BLaER1 (cell line): ENCODE data around the gene PIEZO1.
"Not testable (repeated sequence)": the region's sequence is repeated elsewhere in the genome, so short reads cannot be mapped to it uniquely, and the experiment has no call there.

Source experiments
- H3K27ac ChIP-seq: shearing (Covaris generic); formaldehyde crosslinking; 2 replicates; pipeline ENCODE4 v1.8.1; 2022
- H3K27me3 ChIP-seq: shearing (Covaris generic); formaldehyde crosslinking; 2 replicates; pipeline ENCODE4 v1.8.1; 2022
- H3K36me3 ChIP-seq: shearing (Covaris generic); formaldehyde crosslinking; 2 replicates; pipeline ENCODE4 v1.8.1; 2022
- H3K4me1 ChIP-seq: shearing (Covaris generic); formaldehyde crosslinking; 2 replicates; pipeline ENCODE4 v1.8.1; 2022
- H3K4me2 ChIP-seq: shearing (Covaris generic); formaldehyde crosslinking; 2 replicates; pipeline ENCODE4 v1.8.1; 2022
- H3K4me3 ChIP-seq: shearing (Covaris generic); formaldehyde crosslinking; 2 replicates; pipeline ENCODE4 v1.8.1; 2022
- H3K9ac ChIP-seq: shearing (Covaris generic); formaldehyde crosslinking; 2 replicates; pipeline ENCODE4 v1.8.1; 2022
- H3K9me3 ChIP-seq: shearing (Covaris generic); formaldehyde crosslinking; 2 replicates; pipeline ENCODE4 v1.8.1; 2022
- H4K20me1 ChIP-seq: shearing (Covaris generic); formaldehyde crosslinking; 2 replicates; pipeline ENCODE4 v1.8.1; 2022
- Cebpa-rat ChIP-seq: shearing (Covaris generic); IDR thresholded peaks from 2 replicates; pipeline ENCODE4 v1.8.1; 2022

The PIEZO1 gene

DNA sequence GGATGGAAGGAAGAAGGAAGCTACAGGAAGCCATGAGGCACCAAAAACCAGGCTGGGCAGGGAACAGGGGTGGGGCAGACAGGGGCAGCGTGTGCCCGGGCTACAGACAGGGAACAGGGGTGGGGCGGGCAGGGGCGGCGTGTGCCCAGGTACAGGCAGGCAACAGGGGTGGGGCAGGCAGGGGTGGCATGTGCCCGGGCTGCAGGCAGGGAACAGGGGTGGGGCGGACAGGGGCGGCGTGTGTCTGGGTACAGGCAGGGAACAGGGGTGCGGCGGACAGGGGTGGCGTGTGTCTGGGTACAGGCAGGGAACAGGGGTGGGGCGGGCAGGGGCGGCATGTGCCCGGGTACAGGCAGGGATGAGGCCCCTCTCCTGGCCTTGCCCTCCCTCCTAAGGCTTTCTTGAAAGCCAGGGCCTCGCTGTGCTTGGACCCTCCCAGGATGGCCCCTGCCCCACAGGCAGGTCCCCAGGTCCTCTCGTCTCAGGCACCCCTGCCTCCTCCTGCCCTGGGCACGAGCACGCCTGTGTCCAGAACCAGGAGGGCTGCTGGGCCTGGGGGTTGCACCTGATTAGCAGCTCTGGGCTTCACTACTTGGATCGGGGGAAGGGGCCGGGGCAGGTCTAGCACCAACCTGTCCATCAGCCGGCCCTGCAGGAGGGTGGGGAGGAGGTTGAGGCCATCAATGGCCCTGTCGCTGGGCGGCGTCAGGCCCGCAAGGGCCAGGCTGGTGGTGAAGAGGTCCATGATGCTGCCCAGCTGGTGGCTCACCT is 41.2 kb upstream of the PIEZO1 start:
- Histone ChIP-seq H3K27ac (no peak overlapping the region), H3K4me2 (no peak overlapping the region), H3K27me3 (no peaks in the 10 kb centered on the region), H3K9me3 (no peaks in the 10 kb centered on the region), H3K9ac (no peak overlapping the region), H4K20me1 (peaks cover 6% of the 10 kb centered on the region), H3K36me3 (peaks cover 85% of the 10 kb centered on the region), H3K4me3 (no peak overlapping the region), H3K4me1 (peaks cover 8% of the 10 kb centered on the region)
- TF ChIP-seq Cebpa-rat = no peak

DNA sequence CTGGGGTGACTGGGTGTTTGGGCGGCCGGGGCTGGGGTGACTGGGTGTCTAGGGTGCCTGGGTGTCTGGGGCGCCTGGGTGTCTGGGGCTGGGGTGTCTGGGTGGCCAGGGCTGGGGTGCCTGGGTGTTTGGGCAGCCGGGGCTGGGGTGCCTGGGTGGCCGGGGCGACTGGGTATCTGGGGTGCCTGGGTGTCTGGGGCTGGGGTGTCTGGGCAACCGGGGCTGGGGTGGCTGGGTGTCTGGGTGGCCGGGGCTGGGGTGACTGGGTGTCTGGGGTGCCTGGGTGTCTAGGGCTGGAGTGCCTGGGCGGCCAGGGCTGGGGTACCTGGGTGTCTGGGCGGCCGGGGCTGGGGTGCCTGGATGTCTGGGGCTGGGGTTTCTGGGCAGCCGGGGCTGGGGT is 40.1 kb upstream of the PIEZO1 start:
- Histone ChIP-seq H3K4me1 (peaks cover 19% of the 10 kb centered on the region), H3K27me3 (no peaks in the 10 kb centered on the region), H3K9me3 (no peaks in the 10 kb centered on the region), H3K4me3 (no peak overlapping the region), H4K20me1 (peaks cover 8% of the 10 kb centered on the region), H3K36me3 (peaks cover 88% of the 10 kb centered on the region), H3K9ac (no peak overlapping the region), H3K27ac (no peak overlapping the region), H3K4me2 (no peak overlapping the region)
- no peak for TF ChIP-seq Cebpa-rat

DNA sequence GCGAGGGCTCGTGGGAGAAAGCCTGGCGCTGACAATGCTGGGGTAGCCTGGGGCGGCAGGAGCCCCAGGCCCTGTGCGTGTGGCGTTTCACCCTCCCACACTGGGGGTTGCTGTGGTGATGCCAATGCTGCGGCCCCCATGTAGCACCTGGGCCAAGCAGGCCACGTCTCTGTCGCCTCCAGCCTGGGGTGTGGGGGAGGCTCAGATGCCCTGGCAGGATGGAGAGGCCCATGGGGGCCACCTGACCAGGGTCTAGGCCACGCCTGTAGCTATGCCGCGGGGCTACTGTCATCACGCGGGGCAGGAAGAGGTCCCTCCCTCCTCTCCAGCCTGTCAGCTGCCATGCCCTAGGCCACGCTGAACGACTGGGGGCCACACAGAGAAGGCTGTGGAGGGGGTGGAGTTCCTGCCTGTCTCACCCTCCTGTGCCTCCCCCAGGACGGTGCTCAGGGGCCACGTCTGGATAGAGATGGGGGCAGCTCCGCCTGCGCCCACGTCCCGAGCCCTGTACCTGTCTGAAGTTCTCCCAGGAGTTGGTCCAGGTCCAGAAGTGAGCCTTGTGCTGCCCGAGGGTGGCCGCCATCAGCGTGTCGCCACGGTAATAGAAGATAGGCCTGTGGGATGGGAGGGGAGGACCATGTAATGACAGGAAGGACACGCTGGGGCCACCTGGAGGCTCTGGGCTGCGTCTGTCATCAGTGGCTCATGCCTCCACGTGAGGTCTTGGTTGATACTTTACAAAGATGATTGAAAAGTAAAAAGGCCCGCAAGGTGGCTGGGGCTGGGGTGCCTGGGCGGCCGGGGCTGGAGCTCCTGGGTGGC is 39.4 kb upstream of the PIEZO1 start:
- H3K4me1 ChIP-seq = peaks cover 19% of the 10 kb centered on the region
- H3K9me3 ChIP-seq = no peaks in the 10 kb centered on the region
- H3K4me2 ChIP-seq = no peak overlapping the region
- TF ChIP-seq Cebpa-rat = no peak
- H3K4me3 ChIP-seq = no peak overlapping the region
- H3K9ac ChIP-seq = no peak overlapping the region
- no peak overlapping the region for H3K27ac ChIP-seq
- H4K20me1 ChIP-seq = peaks cover 8% of the 10 kb centered on the region
- H3K36me3 ChIP-seq = peaks cover 87% of the 10 kb centered on the region
- no peaks in the 10 kb centered on the region for H3K27me3 ChIP-seq

DNA sequence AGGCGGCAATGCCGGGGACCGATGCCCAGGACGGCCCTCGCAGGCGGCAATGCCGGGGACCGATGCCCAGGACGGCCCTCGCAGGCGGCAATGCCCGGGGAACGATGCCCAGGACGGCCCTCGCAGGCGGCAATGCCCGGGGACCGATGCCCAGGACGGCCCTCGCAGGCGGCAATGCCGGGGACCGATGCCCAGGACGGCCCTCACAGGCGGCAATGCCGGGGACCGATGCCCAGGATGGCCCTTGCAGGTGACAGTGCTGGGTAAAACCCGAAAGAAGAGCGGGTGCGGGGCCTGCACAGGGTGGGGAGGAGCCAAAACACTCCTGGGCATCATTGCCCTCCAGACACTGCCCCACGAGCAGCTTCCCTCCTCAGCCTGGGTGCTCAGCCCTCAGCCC is 38.6 kb upstream of the PIEZO1 start:
- H3K27me3 ChIP-seq, H3K4me3 ChIP-seq, H3K27ac ChIP-seq, H3K4me2 ChIP-seq, H4K20me1 ChIP-seq, H3K9me3 ChIP-seq, H3K9ac ChIP-seq: not testable (repeated sequence)
- Histone ChIP-seq H3K4me1 (peaks cover 19% of the 10 kb centered on the region), H3K36me3 (peaks cover 80% of the 10 kb centered on the region)

DNA sequence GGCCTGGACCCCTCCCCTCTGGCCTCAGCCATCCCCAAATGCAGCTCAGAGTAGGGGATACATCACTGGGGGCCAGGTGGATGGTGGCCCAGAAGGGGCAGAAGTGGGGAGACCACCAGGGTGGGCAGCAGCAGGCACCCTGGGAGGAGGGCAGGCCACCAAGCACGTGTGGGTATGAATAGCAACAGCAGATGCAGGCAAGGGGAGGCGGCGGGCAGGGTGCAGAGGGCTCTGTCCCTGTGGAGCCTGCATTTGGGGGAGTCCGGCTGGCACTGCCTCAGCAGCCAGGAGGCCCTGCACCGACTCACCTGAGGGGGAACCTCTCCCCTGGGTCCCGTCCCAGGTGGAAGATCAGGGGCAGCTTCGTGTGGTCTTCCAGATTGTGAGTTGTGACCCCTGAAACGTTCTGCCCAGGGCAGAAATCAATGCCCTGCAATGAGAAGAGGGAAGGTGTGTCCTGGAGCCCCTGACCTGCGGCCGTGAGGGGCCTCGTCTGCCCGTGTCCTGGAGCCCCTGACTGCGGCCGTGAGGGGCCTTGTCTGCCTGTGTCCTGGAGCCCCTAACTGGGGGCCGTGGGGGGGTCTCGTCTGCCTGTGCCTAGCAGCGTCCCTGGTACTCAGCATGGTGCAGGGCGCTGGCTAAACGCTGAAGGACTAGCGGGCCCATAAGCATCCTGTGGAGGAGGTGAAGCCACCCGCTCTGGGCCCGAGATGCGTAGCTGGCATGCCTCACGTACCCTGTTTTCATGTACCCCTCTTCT is 37.4 kb upstream of the PIEZO1 start:
- peaks cover 19% of the 10 kb centered on the region for H3K4me1 ChIP-seq
- H3K4me2 ChIP-seq = no peak overlapping the region
- H3K27ac ChIP-seq = no peak overlapping the region
- H3K4me3 ChIP-seq = no peak overlapping the region
- H3K9me3 ChIP-seq = no peaks in the 10 kb centered on the region
- H3K36me3 ChIP-seq = peaks cover 79% of the 10 kb centered on the region
- H3K9ac ChIP-seq = no peak overlapping the region
- H3K27me3 ChIP-seq = no peaks in the 10 kb centered on the region
- H4K20me1 ChIP-seq = peaks cover 8% of the 10 kb centered on the region; the same call in 1 of the 2 replicates
- no peak for TF ChIP-seq Cebpa-rat

DNA sequence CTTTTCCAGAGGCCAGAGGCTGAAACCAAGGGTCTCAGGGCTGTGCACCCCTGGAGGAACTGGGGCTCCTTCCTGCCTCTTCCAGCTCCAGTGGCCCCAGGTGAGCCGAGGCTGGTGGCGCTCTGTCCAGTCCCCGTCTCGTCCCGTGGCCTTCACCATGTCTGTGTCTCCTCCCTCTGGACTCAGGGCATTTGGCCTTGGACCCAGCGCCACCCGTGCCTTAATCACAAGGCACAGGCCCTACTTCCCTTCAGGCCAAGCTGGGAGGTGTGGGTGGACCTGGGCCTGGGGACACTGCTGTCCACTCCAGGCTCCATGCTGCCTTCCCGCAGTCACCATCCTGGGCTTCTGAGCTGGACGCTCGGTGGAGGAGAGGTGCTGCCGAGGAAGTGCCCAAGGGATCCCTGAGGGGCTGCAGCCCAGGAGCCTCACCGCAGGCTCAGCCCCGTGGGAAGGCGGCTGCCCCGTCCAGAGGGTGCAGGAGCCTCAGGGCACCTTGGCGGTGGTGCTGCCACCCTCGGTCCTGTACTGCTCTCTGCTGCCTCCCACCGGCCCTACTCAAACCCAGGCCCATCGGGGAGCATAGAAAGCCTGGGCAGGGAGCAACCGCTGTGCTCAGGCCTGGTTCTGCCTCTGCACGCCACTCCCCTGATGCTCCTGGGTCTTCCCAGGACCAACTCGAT is 36.3 kb upstream of the PIEZO1 start:
- no peak overlapping the region for H3K27ac ChIP-seq
- no peak for TF ChIP-seq Cebpa-rat
- no peak overlapping the region for H3K9ac ChIP-seq
- H3K27me3 ChIP-seq = no peaks in the 10 kb centered on the region
- no peak overlapping the region for H3K4me3 ChIP-seq
- H3K36me3 ChIP-seq = peaks cover 71% of the 10 kb centered on the region
- H3K4me2 ChIP-seq = peak overlapping the region; percentile 5; the same call in 1 of the 2 replicates
- peaks cover 8% of the 10 kb centered on the region; the same call in 1 of the 2 replicates for H4K20me1 ChIP-seq
- H3K4me1 ChIP-seq = peaks cover 23% of the 10 kb centered on the region
- no peaks in the 10 kb centered on the region for H3K9me3 ChIP-seq

DNA sequence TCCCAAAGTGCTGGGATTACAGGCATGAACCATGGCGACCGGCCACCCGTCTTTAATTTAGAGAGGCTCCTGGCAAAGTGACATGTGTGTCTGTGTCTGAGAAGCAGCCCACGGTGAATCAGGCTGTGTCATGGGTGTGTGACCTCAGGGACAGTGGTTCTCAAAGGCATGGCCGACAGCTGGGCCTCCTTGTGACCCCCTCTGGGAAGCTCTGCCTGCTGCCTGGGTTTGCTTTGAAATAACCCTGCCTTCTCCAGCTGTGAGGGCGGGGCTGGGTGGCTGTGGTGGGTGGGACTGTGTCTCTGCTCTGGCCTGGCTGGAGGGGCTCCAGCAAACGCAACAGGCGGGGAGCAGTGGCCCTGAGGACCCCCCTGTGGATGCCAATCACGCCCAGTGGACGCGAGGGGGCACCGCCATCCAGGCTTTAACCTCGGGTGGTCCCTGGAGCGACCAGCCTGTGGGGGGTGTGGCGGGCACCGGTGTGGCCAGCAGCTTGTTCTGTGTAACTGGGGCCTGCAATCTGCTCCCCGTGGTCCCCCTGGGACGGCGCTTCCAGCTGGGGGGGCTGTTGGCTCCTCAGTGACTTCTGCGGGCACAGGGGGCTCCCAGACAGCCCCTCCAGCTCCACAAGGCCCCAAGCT is 35.5 kb upstream of the PIEZO1 start:
- Histone ChIP-seq H3K4me2 (no peak overlapping the region), H3K4me1 (peaks cover 31% of the 10 kb centered on the region), H4K20me1 (peaks cover 15% of the 10 kb centered on the region; the same call in 1 of the 2 replicates), H3K9me3 (no peaks in the 10 kb centered on the region), H3K27ac (no peak overlapping the region), H3K4me3 (no peak overlapping the region), H3K9ac (no peak overlapping the region), H3K27me3 (no peaks in the 10 kb centered on the region), H3K36me3 (peaks cover 66% of the 10 kb centered on the region)
- TF ChIP-seq Cebpa-rat = no peak

DNA sequence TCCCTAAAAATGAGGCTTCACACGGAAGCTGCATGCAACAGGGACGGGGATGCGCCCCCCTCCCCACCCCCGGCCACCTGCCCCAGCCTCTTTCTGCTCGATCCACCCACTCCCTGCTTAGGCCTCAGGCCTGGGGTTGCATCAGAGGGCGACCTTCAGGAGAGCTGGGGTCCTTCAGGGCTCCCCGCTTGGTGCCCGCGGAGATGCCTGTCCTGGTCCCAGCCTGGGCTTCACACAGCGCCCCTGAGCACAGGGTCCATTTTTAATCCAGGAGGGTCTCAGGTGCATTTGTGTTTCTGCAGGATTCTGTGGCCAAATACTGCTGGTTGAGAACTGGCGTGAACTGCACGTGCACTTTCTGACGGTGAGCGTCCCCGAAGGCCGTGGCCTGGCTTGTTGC is 34.1 kb upstream of the PIEZO1 start:
- Histone ChIP-seq H3K9me3 (no peaks in the 10 kb centered on the region), H3K27ac (no peak overlapping the region), H3K4me1 (peaks cover 32% of the 10 kb centered on the region), H3K36me3 (peaks cover 57% of the 10 kb centered on the region), H3K9ac (no peak overlapping the region), H4K20me1 (peaks cover 20% of the 10 kb centered on the region; the same call in 1 of the 2 replicates), H3K4me3 (no peak overlapping the region), H3K27me3 (no peaks in the 10 kb centered on the region), H3K4me2 (no peak overlapping the region)
- no peak for TF ChIP-seq Cebpa-rat

DNA sequence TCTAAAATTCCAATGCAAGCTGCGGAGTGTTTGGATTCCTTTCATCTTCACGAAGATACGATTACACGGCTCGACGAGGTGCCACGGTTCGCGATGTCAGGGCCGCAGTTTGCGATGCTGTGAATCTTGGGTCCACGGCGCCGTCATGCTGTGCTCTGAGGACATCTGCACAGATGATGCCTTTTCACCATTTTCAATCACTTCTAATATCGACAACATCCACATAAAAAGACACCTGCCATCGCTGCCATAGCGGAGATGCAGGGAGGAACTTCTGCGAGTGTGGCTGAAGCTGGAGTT is 33.5 kb upstream of the PIEZO1 start:
- Histone ChIP-seq H3K27ac (no peak overlapping the region), H3K27me3 (no peaks in the 10 kb centered on the region), H3K9me3 (no peaks in the 10 kb centered on the region), H3K4me2 (no peak overlapping the region), H3K4me3 (no peak overlapping the region), H3K9ac (no peak overlapping the region), H3K4me1 (peaks cover 32% of the 10 kb centered on the region), H4K20me1 (peaks cover 20% of the 10 kb centered on the region; the same call in 1 of the 2 replicates), H3K36me3 (peaks cover 51% of the 10 kb centered on the region)
- TF ChIP-seq Cebpa-rat = no peak
